Esophagus muscularis mucosa (tissue), 3 donors: ENCODE measurements around the gene ARAP1.

ENCODE experiments used
- POLR2A ChIP-seq: fragments of 450-650 bp; IDR thresholded peaks from one replicate; pipeline ENCODE4 v1.6.1; 2017; ENCODE audit warnings: antibody characterized with exemption, moderate library complexity, mild to moderate bottlenecking, low read depth
- POLR2AphosphoS5 ChIP-seq, 2 donors: sonication (generic); formaldehyde crosslinking; IDR thresholded peaks; one replicate each; pipeline ENCODE4 v1.6.1; 2017; ENCODE audit warnings: antibody characterized with exemption in 2 of 2
- TF ChIP-seq, protein P1 (sequence below), 3 experiments: fragments of 200-600 bp in 2 of 3; fragments of 450-650 bp in 1 of 3; sonication (generic) in 2 of 3; IDR thresholded peaks; one replicate each; pipeline ENCODE4 v1.5.1; 2017 to 2019; ENCODE audit warnings: antibody characterized with exemption in 3 of 3, mild to moderate bottlenecking in 2 of 3, moderate library complexity in 1 of 3

DNA sequence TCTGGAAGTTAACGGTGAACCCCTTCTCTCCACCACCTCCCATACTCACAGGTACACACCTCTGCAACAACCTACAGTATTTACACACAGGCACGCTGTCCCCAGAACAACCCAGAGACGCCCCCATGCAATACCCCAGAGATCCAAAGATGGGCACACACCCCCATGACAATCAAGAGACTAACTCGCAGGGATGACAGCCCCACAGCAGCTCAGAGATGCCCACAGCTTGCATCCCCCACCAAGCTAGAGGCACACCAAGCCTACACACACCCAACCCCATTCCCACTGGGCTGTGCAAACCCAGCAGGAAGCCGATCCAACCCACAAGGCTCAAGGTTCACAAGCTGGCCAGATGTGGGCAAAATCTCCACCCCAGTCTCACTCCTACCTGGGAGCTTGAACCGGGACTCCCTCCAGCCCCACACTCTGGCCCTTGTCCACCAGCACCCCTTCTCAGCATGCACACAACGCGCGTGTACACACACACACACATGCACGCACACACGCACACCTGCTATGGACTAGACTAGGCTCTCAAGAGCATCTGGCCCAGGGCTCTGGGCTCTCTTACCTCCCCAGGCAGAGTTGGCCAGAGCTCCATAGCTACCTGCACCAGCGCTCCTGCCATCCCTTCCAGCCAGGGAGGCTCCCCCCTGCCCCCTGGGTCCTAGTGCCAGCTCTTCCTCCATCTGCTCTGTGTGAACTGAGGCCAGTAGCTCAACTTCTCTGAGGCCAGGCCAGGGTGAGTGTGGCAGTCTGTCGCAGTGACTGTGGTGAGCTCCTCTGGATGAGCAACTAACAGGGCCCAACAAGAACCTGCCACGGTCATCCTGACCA is 30.1 kb upstream of the ARAP1 start:
- TF ChIP-seq, protein P1, sequence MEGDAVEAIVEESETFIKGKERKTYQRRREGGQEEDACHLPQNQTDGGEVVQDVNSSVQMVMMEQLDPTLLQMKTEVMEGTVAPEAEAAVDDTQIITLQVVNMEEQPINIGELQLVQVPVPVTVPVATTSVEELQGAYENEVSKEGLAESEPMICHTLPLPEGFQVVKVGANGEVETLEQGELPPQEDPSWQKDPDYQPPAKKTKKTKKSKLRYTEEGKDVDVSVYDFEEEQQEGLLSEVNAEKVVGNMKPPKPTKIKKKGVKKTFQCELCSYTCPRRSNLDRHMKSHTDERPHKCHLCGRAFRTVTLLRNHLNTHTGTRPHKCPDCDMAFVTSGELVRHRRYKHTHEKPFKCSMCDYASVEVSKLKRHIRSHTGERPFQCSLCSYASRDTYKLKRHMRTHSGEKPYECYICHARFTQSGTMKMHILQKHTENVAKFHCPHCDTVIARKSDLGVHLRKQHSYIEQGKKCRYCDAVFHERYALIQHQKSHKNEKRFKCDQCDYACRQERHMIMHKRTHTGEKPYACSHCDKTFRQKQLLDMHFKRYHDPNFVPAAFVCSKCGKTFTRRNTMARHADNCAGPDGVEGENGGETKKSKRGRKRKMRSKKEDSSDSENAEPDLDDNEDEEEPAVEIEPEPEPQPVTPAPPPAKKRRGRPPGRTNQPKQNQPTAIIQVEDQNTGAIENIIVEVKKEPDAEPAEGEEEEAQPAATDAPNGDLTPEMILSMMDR (IDR thresholded peaks at IDR 0.05): no peak
- TF ChIP-seq POLR2A (no peak), POLR2AphosphoS5 (IDR thresholded peaks at IDR 0.05) (no peak)
